ENCODE results near the gene C6orf120. TPM values are rescaled to one million over a fixed set of nuclear protein-coding genes. Genes with fewer than 3 reads are reported as not detected.

Gene C6orf120
- total RNA-seq, 2 experiments from 2014 or later, result 20.8 to 21.0 TPM

- Mint-ChIP-seq H3K27ac (no peak overlapping the region), H3K27me3 (no peaks in the 10 kb centered on the region), H3K4me1 (peaks cover 22% of the 10 kb centered on the region), H3K9me3 (no peaks in the 10 kb centered on the region), H3K36me3 (peaks cover 13% of the 10 kb centered on the region), H3K4me3 (no peak overlapping the region)
- DNase-seq, result no peak
These were observed 25.0 kb downstream of the C6orf120 start for GRCh38 chr6:169726963-169727362.

- Mint-ChIP-seq H3K4me3 (no peak overlapping the region), H3K27me3 (peaks cover 12% of the 10 kb centered on the region), H3K36me3 (peaks cover 10% of the 10 kb centered on the region), H3K4me1 (peaks cover 15% of the 10 kb centered on the region), H3K27ac (no peak overlapping the region), H3K9me3 (no peaks in the 10 kb centered on the region)
- no peak for DNase-seq
These were observed 28.0 kb downstream of the C6orf120 start for GRCh38 chr6:169729961-169730360.

GRCh38 chr6:169738204-169738975, 36.5 kb downstream of the C6orf120 start:
- Mint-ChIP-seq H3K36me3 (peaks cover 1% of the 10 kb centered on the region), H3K27me3 (peaks cover 33% of the 10 kb centered on the region), H3K27ac (no peak overlapping the region), H3K9me3 (no peaks in the 10 kb centered on the region), H3K4me3 (no peak overlapping the region), H3K4me1 (peaks cover 7% of the 10 kb centered on the region)
- no peak for DNase-seq

GRCh38 chr6:169738976-169739529, 37.1 kb downstream of the C6orf120 start:
- H3K36me3 Mint-ChIP-seq, result peaks cover 1% of the 10 kb centered on the region
- no peak overlapping the region for H3K4me3 Mint-ChIP-seq
- H3K27me3 Mint-ChIP-seq, result peaks cover 29% of the 10 kb centered on the region
- DNase-seq, result no peak
- no peak overlapping the region for H3K27ac Mint-ChIP-seq
- H3K4me1 Mint-ChIP-seq, result peaks cover 7% of the 10 kb centered on the region
- H3K9me3 Mint-ChIP-seq, result no peaks in the 10 kb centered on the region

- H3K27ac Mint-ChIP-seq, result no peak overlapping the region
- no peak for DNase-seq
- no peaks in the 10 kb centered on the region for H3K36me3 Mint-ChIP-seq
- H3K9me3 Mint-ChIP-seq, result peaks cover 2% of the 10 kb centered on the region
- peaks cover 10% of the 10 kb centered on the region for H3K27me3 Mint-ChIP-seq
- H3K4me3 Mint-ChIP-seq, result no peak overlapping the region
- H3K4me1 Mint-ChIP-seq, result peaks cover 7% of the 10 kb centered on the region
These were observed 39.4 kb downstream of the C6orf120 start for GRCh38 chr6:169741344-169741743.

GRCh38 chr6:169745405-169745804, 43.5 kb downstream of the C6orf120 start:
- H3K9me3 Mint-ChIP-seq, result peaks cover 4% of the 10 kb centered on the region
- H3K27me3 Mint-ChIP-seq, result no peaks in the 10 kb centered on the region
- H3K27ac Mint-ChIP-seq, result no peak overlapping the region
- H3K4me1 Mint-ChIP-seq, result peaks cover 10% of the 10 kb centered on the region
- no peak overlapping the region for H3K4me3 Mint-ChIP-seq
- DNase-seq, result no peak
- H3K36me3 Mint-ChIP-seq, result peaks cover 14% of the 10 kb centered on the region

GRCh38 chr6:169746556-169746955, 44.6 kb downstream of the C6orf120 start:
- H3K36me3 Mint-ChIP-seq, result peaks cover 19% of the 10 kb centered on the region
- no peak for DNase-seq
- peaks cover 4% of the 10 kb centered on the region for H3K9me3 Mint-ChIP-seq
- H3K4me3 Mint-ChIP-seq, result no peak overlapping the region
- no peak overlapping the region for H3K27ac Mint-ChIP-seq
- no peaks in the 10 kb centered on the region for H3K27me3 Mint-ChIP-seq
- H3K4me1 Mint-ChIP-seq, result peaks cover 13% of the 10 kb centered on the region

GRCh38 chr6:169751242-169752073, 49.5 kb downstream of the C6orf120 start, which contains the start of the genes DYNLT2 and ERMARD:
Gene DYNLT2 (minus strand): TSS chr6:169751572. CDS start chr6:169751458, 114 bp downstream.
Gene ERMARD (plus strand): TSS chr6:169751622. CDS start chr6:169751658, 36 bp downstream.
- peak; percentile 95 for DNase-seq
- no peaks in the 10 kb centered on the region for H3K27me3 Mint-ChIP-seq
- H3K36me3 Mint-ChIP-seq, result peaks cover 19% of the 10 kb centered on the region
- peaks cover 2% of the 10 kb centered on the region for H3K9me3 Mint-ChIP-seq
- H3K27ac Mint-ChIP-seq, result peak within 1 kb of the TSS; percentile 98
- peak within 1 kb of the TSS; percentile 92 for H3K4me3 Mint-ChIP-seq
- peaks cover 27% of the 10 kb centered on the region for H3K4me1 Mint-ChIP-seq

GRCh38 chr6:169752074-169752623, 50.2 kb downstream of the C6orf120 start:
- peaks cover 27% of the 10 kb centered on the region for H3K4me1 Mint-ChIP-seq
- H3K36me3 Mint-ChIP-seq, result peaks cover 17% of the 10 kb centered on the region
- no peak for DNase-seq
- no peaks in the 10 kb centered on the region for H3K27me3 Mint-ChIP-seq
- H3K9me3 Mint-ChIP-seq, result peaks cover 2% of the 10 kb centered on the region
- H3K27ac Mint-ChIP-seq, result peak overlapping the region; percentile 93
- H3K4me3 Mint-ChIP-seq, result peak overlapping the region; percentile 92

Other genes with a start within 250 kb of the C6orf120 start
- gene WDR27, start 97 bp upstream of the C6orf120 start, total RNA-seq, result 10 to 100 TPM; 29.0 to 29.7 TPM
- gene PHF10, start 22.4 kb downstream of the C6orf120 start, total RNA-seq, result 10 to 100 TPM; 72.7 to 79.8 TPM
- gene DYNLT2, start 49.4 kb downstream of the C6orf120 start, total RNA-seq, result 1 to 10 TPM; 2.0 TPM
- 10 to 100 TPM; 24.0 to 26.2 TPM for gene ERMARD, start 49.5 kb downstream of the C6orf120 start, total RNA-seq

All from activated naive CD8-positive, alpha-beta T cell treated with anti-CD3 and anti-CD28 coated beads for 36 hours (primary cell).